ENCODE data around the gene SPA17.

Gene SPA17

DNA sequence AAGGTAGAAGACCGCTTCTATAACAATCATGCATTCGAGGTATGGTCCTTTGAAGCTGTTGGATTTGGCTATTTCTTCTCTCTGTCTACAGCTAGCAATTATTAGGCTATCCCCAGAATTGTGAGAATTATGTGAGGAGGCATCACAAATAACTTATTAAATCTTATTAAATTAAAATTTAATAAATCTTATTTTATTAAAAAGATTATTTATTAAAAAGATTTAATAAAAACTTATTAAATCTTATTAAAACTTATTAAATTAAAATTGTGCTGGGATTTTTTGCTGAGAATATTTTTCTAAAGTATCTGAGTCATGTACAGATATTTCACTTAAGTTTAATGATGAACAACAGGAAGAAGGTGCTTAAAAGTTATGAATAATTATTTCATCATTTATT is 7.7 kb downstream of the SPA17 start:
- TF ChIP-seq, protein P1, sequence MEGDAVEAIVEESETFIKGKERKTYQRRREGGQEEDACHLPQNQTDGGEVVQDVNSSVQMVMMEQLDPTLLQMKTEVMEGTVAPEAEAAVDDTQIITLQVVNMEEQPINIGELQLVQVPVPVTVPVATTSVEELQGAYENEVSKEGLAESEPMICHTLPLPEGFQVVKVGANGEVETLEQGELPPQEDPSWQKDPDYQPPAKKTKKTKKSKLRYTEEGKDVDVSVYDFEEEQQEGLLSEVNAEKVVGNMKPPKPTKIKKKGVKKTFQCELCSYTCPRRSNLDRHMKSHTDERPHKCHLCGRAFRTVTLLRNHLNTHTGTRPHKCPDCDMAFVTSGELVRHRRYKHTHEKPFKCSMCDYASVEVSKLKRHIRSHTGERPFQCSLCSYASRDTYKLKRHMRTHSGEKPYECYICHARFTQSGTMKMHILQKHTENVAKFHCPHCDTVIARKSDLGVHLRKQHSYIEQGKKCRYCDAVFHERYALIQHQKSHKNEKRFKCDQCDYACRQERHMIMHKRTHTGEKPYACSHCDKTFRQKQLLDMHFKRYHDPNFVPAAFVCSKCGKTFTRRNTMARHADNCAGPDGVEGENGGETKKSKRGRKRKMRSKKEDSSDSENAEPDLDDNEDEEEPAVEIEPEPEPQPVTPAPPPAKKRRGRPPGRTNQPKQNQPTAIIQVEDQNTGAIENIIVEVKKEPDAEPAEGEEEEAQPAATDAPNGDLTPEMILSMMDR (IDR thresholded peaks at IDR 0.05; ENCODE audit: extremely low read depth, insufficient read depth, missing control alignments) = no peak
- in situ Hi-C loops (cut with MboI; ENCODE audit: low pct_unique_long_range_greater_than_20kb, low sequenced_read_pairs, unreplicated experiment) = no loop called here
- DNase-seq (ENCODE audit: low spot score) = no peak

DNA sequence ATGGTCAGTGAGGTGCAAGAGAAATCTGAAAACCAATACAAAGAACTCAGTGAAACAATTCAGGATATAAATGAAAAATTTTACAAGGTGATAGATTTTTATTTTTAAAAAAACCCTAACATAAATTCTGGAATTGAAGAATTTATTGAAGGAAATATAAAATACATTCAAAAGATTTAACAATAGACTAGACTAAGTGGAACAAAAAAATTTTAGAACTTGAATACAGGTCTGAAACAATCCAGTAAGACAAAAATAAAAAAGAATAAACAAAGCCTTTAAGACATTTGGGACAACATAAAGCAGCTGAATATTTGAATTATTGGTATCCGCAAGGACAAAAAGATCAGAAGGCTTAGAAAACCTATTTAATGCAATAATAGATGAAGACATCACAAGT is 8.7 kb downstream of the SPA17 start:
- in situ Hi-C loops (cut with MboI; ENCODE audit: low pct_unique_long_range_greater_than_20kb, low sequenced_read_pairs, unreplicated experiment) = no loop called here
- no peak for DNase-seq (ENCODE audit: low spot score)
- TF ChIP-seq, protein P1 (IDR thresholded peaks at IDR 0.05; ENCODE audit: extremely low read depth, insufficient read depth, missing control alignments) = no peak

DNA sequence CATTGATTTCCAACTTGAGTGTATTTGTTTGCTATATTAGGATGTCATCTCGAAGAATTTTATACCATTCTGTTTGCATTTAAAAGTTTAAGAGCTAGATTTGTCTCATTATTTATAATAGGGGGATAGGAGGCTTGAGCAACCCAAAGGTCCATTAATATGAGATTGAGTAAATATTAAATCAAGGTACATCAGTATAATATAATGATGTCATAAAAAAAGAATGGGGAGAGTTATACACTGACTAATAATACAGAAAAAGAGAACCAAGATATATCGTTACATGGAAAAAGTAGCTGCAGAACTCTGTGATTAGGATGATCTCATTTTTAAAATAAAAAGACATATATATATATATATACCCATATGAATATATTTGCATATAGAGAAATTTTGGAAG is 19.4 kb downstream of the SPA17 start:
- in situ Hi-C loops (cut with MboI; ENCODE audit: low pct_unique_long_range_greater_than_20kb, low sequenced_read_pairs, unreplicated experiment) = no loop called here
- no peak for DNase-seq (ENCODE audit: low spot score)
- TF ChIP-seq, protein P1 (IDR thresholded peaks at IDR 0.05; ENCODE audit: extremely low read depth, insufficient read depth, missing control alignments) = no peak

DNA sequence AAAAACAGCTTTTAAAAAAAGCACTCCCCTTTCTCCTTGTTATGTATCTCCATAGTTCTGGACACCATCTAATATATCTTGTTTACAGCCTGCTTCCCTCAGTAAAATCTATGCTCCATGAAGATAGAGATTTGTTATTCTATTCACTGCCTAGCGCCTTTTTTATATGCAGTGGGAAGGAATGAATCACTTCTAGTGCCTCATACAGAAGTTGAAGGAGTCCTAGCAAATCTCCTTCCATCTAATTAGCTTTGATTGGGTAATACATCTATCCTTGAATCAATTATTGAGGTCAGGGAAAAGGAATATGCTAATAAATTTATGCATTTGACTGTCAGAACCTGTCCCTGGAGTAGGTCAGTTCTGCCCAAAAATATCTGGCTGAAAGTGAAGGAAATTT is 25.8 kb downstream of the SPA17 start:
- in situ Hi-C loops (cut with MboI; ENCODE audit: low pct_unique_long_range_greater_than_20kb, low sequenced_read_pairs, unreplicated experiment) = no loop called here
- TF ChIP-seq, protein P1 (IDR thresholded peaks at IDR 0.05; ENCODE audit: extremely low read depth, insufficient read depth, missing control alignments) = no peak
- DNase-seq (ENCODE audit: low spot score) = no peak

DNA sequence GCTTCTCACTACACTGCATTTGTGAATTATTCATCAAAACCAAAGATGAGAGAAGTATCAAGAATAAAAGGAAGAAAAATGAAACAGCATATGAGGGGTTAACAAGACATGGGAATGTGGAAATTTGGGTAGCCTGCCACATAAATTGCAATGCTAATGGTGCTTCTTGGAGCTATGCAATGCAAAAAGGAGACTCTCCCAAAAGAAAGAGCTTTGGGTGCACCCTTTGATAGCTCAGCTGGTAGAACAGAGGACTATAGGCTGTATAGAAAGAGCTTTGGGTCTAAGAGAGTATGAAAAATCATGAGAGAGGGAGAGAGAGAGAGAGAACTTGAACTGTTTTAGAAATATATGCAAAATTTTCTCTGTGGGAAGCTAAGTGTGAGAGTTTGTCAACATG is 26.3 kb downstream of the SPA17 start:
- in situ Hi-C loops (cut with MboI; ENCODE audit: low pct_unique_long_range_greater_than_20kb, low sequenced_read_pairs, unreplicated experiment) = no loop called here
- TF ChIP-seq, protein P1 (IDR thresholded peaks at IDR 0.05; ENCODE audit: extremely low read depth, insufficient read depth, missing control alignments) = no peak

DNA sequence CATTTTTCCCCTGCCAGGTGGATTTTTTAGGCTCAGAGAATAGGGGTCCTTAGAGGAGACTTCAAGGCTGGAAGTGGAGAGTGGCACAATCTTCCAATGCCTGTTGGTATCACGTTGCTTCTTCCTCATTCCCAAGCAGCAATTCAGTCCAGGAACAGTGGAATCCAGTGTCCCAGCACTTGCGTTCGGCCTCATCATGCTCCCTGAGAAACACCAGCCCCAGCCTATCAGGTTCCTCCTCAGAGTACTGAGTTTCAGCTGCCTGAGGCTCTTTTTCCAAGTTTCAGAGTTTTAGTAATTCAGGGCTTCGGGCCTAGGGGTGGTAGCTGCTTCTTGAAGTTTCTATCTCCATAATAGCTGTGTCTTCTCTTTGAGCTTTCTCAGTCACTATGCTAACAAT is 34.1 kb downstream of the SPA17 start:
- in situ Hi-C loops (cut with MboI; ENCODE audit: low pct_unique_long_range_greater_than_20kb, low sequenced_read_pairs, unreplicated experiment) = no loop called here
- no peak for DNase-seq (ENCODE audit: low spot score)
- TF ChIP-seq, protein P1 (IDR thresholded peaks at IDR 0.05; ENCODE audit: extremely low read depth, insufficient read depth, missing control alignments) = no peak

More for the DNA sequence above, 26.3 kb downstream of the SPA17 start:
- no peak for DNase-seq (ENCODE audit: low spot score)

DNA sequence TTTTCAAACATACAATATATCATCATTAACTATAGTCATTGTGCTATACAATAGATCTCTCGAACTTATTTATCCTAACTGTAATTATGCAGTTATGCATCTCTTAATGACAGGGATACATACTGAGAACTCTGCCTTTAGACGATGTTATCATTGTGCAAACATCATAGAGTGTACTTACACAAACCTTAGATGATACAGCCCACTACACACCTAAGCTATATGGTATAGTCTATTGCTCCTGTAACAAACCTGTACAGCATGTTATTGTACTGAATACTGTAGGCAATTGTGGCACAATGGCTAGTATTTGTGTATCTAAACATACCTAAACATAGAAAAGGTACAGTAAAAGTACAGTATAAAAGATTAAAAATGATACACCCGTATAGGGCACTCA is 38.7 kb downstream of the SPA17 start:
- in situ Hi-C loops (cut with MboI; ENCODE audit: low pct_unique_long_range_greater_than_20kb, low sequenced_read_pairs, unreplicated experiment) = no loop called here
- TF ChIP-seq, protein P1 (IDR thresholded peaks at IDR 0.05; ENCODE audit: extremely low read depth, insufficient read depth, missing control alignments) = no peak
- DNase-seq (ENCODE audit: low spot score) = no peak
